HL-60 (cell line): Measurements from ENCODE around the gene SVBP.

Experiments used
- DNase-seq, 2 experiments: peaks; one replicate each; pipeline ENCODE4 v3.0.0-alpha.2; 2010 to 2020; ENCODE audit warnings: low read depth in 1 of 2, low spot score in 1 of 2
- H3K27ac ChIP-seq: fragments of 250-450 bp; sonication (Bioruptor Pico); replicated peaks from 2 replicates; pipeline ENCODE4 v1.5.1; 2020; ENCODE audit warnings: mild to moderate bottlenecking, moderate library complexity
- H3K27me3 ChIP-seq: fragments of 250-450 bp; sonication (Bioruptor Pico); 2 replicates; pipeline ENCODE4 v1.5.1; 2021; ENCODE audit warnings: mild to moderate bottlenecking, moderate library complexity; ENCODE audit not compliant: insufficient read depth, poor library complexity, severe bottlenecking
- H3K4me3 ChIP-seq: replicated peaks from 2 replicates; pipeline ENCODE4 v1.5.1; 2011; ENCODE audit warnings: mild to moderate bottlenecking, control low read depth, low read length; ENCODE audit not compliant: insufficient read depth
- GABPA ChIP-seq: IDR thresholded peaks from 2 replicates; pipeline ENCODE4 v1.6.1; 2012; ENCODE audit warnings: low read depth
- SPI1 ChIP-seq: IDR thresholded peaks from 2 replicates; pipeline ENCODE4 v1.6.1; 2012; ENCODE audit warnings: low read depth, mild to moderate bottlenecking, borderline replicate concordance
- TF ChIP-seq, protein P1 (sequence below): IDR thresholded peaks from one replicate; pipeline ENCODE4 v1.5.1; 2011; ENCODE audit warnings: low read length, control low read depth, inconsistent platforms; ENCODE audit not compliant: insufficient read depth

The SVBP gene

DNA sequence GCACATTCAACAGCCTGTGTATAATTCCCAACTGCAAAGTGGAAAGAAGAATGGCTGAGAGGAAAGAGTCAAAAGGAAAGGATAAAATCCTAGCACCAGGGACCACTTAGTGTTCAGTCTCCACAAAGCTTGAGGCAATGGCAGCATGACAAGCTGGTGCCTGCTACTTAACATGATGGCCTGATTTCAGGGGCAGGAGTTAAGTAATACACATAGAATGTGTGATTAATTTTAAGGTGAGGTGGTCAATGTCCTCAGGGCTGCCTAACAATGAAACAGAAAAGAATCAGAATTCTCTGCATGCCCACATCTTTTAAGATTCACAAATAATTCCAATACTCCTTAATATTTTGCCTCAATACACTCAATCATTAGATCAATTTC is 59.3 kb downstream of the SVBP start:
- no peak for DNase-seq
- H3K27me3 ChIP-seq = no peaks in the 10 kb centered on the region
- no peak for TF ChIP-seq SPI1
- TF ChIP-seq, protein P1, sequence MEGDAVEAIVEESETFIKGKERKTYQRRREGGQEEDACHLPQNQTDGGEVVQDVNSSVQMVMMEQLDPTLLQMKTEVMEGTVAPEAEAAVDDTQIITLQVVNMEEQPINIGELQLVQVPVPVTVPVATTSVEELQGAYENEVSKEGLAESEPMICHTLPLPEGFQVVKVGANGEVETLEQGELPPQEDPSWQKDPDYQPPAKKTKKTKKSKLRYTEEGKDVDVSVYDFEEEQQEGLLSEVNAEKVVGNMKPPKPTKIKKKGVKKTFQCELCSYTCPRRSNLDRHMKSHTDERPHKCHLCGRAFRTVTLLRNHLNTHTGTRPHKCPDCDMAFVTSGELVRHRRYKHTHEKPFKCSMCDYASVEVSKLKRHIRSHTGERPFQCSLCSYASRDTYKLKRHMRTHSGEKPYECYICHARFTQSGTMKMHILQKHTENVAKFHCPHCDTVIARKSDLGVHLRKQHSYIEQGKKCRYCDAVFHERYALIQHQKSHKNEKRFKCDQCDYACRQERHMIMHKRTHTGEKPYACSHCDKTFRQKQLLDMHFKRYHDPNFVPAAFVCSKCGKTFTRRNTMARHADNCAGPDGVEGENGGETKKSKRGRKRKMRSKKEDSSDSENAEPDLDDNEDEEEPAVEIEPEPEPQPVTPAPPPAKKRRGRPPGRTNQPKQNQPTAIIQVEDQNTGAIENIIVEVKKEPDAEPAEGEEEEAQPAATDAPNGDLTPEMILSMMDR = no peak
- TF ChIP-seq GABPA = no peak
- H3K27ac ChIP-seq = no peak overlapping the region
- H3K4me3 ChIP-seq = no peak overlapping the region
